HG02798 (cell line): ENCODE results near the gene SLC25A4.
A peak's percentile ranks its signal among the peaks of the same experiment; 100 is the strongest.
"Not testable (repeated sequence)": the region's sequence is repeated elsewhere in the genome, so short reads cannot be mapped to it uniquely, and the experiment has no call there.

Source experiments
- ATAC-seq: cut with Tn5 transposase; IDR thresholded peaks from one replicate; pipeline ENCODE4 v1.9.1; 2021; ENCODE audit warnings: mild to moderate bottlenecking; ENCODE audit not compliant: unreplicated experiment, poor library complexity

SLC25A4 gene

GRCh38 chr4:185171373-185172071 lies 28.5 kb downstream of the SLC25A4 start:
- peak; percentile 84 for ATAC-seq

GRCh38 chr4:185179488-185179887 lies 36.4 kb downstream of the SLC25A4 start:
- ATAC-seq: no peak

- ATAC-seq: no peak
Observed at GRCh38 chr4:185182239-185182638, 39.2 kb downstream of the SLC25A4 start.

GRCh38 chr4:185183622-185184281 lies 40.7 kb downstream of the SLC25A4 start:
- ATAC-seq: no peak

- no peak for ATAC-seq
Observed at GRCh38 chr4:185186769-185187168, 43.7 kb downstream of the SLC25A4 start.

- ATAC-seq: no peak
Observed at GRCh38 chr4:185189606-185190305, 46.7 kb downstream of the SLC25A4 start.

- ATAC-seq: no peak
Observed at GRCh38 chr4:185190306-185190856, 47.3 kb downstream of the SLC25A4 start.

GRCh38 chr4:185192059-185192458 lies 49.0 kb downstream of the SLC25A4 start:
- peak; percentile 78 for ATAC-seq

- ATAC-seq: no peak
Observed at GRCh38 chr4:185194924-185195888, 52.1 kb downstream of the SLC25A4 start.

GRCh38 chr4:185196437-185196836 lies 53.4 kb downstream of the SLC25A4 start:
- no peak for ATAC-seq

GRCh38 chr4:185198189-185198588 lies 55.1 kb downstream of the SLC25A4 start:
- not testable (repeated sequence) for ATAC-seq
